Pancreas (tissue), 10 donors: Measurements from ENCODE around the gene INHBC. TPM values are rescaled to one million over a fixed set of nuclear protein-coding genes. Genes with fewer than 3 reads are reported as not detected.

Experiments
- ATAC-seq, 4 donors: fragments of 200-7000 bp; cut with Tn5 transposase; one replicate each; pipeline versions ENCODE4 v1.8.0 to v1.9.1; 2020; ENCODE audit warnings: mild to moderate bottlenecking in 4 of 4, moderate library complexity in 4 of 4
- DNase-seq, 6 donors: peaks; one replicate each; pipeline ENCODE4 v3.0.0-alpha.2; 2020
- FAIRE-seq: peaks from 2 replicates; lab custom pipeline; 2012; peaks lifted over from hg19 to GRCh38; lab: Jason Lieb, UNC
- H3K27ac ChIP-seq, 4 donors: fragments of 200-600 bp; sonication (generic); 1 replicate in 3 of 4; 2 replicates in 1 of 4; pipeline versions ENCODE4 v1.5.0 to v1.8.0; 2020
- H3K27me3 ChIP-seq, 4 donors: fragments of 200-600 bp; one replicate each; pipeline ENCODE4 v1.8.0; 2021
- H3K36me3 ChIP-seq, 3 donors: fragments of 200-600 bp; sonication (generic) in 1 of 3; one replicate each; pipeline versions ENCODE4 v1.5.0 to v1.8.0; 2020 to 2021
- H3K4me1 ChIP-seq, 3 donors: fragments of 200-600 bp; one replicate each; pipeline ENCODE4 v1.8.0; 2021
- H3K4me3 ChIP-seq, 4 donors: fragments of 200-600 bp; sonication (generic) in 2 of 4; one replicate each; pipeline versions ENCODE4 v1.5.0 to v1.8.0; 2020 to 2021
- H3K9me3 ChIP-seq, 4 donors: fragments of 200-600 bp; one replicate each; pipeline ENCODE4 v1.8.0; 2021
- CTCF ChIP-seq, 4 donors: fragments of 200-600 bp; sonication (generic) in 3 of 4; IDR thresholded peaks; one replicate each; pipeline versions ENCODE4 v1.5.0 to v1.8.0; 2021; ENCODE audit warnings: antibody characterized with exemption in 4 of 4
- WGBS, 2 donors: extraction: QIAGEN DNeasy Blood & Tissue Kit; methylation state at CpG; one replicate each; pipeline ENCODE4 v1.1.7; 2013; 5-methylcytosine and 5-hydroxymethylcytosine counted together
- intact Hi-C, 3 donors: fragments of 100-400 bp; cut with DNase I; formaldehyde crosslinking; loops; one replicate each; pipeline versions ENCODE4 v1.11.1 to v1.14.2; 2022
- polyA plus RNA-seq, 2 donors: library from polyadenylated mRNA; stranded (reverse); fragments of 200-250 nt; gene quantifications; one replicate each; pipeline ENCODE4 v1.2.3, GENCODE V29; 2013
- total RNA-seq, 6 donors: library from RNA; stranded (reverse); fragmentation: NEBNext Ultra II Directional in 4 of 6; extraction: Animal tissue kit (Norgen Biotek cat#: 25700) in 4 of 6; gene quantifications; one replicate each; pipeline versions ENCODE4 v1.2.1 to v1.2.4, GENCODE V29; 2021 to 2023
- donor health status: healthy with polysubstance abuse.
- donor health status: DM: no; HTN: no; CAD: no; lungs with moderate emphysema.
- donor health status: DM: no; HTN: no; CAD: no.
- donor health status: control.
- donor health status: control.
- donor health status: Bipolar disorder and iron deficiency.
- donor health status: DM: yes; HTN: yes; CAD: no.
- donor health status: DM: no; HTN: no; CAD: no.
- donor health status: DM: no; HTN: no; CAD: no.
- donor health status: DM: yes; HTN: yes; CAD: no.

Gene INHBC
- total and polyA plus RNA-seq, 8 donors = 0.09 TPM; not detected in 6

GRCh38 chr12:57428965-57429364 is 5.6 kb upstream of the INHBC start:
- Histone ChIP-seq H3K4me3 (peak overlapping the region in 1 of 4 donors; percentile 68), H3K9me3 (no peaks in the 10 kb centered on the region), H3K27me3 (no peaks in the 10 kb centered on the region), H3K36me3 (no peaks in the 10 kb centered on the region), H3K4me1 (peaks cover 0 to 7% (median 6%) of the 10 kb centered on the region in 3 donors), H3K27ac (no peak overlapping the region)
- intact Hi-C loops = no loop called here
- ATAC-seq (no peak), DNase-seq (no peak), FAIRE-seq (no peak)
- 66 to 74% methylated on average over 6 of the region's 6 CpGs for WGBS, 2 donors
- no peak for TF ChIP-seq CTCF (IDR thresholded peaks at IDR 0.05)

GRCh38 chr12:57429473-57430111 is 5.0 kb upstream of the INHBC start:
- Histone ChIP-seq H3K27ac (peak overlapping the region; percentile 67 to 96 (median 87)), H3K4me1 (peaks cover 0 to 7% (median 6%) of the 10 kb centered on the region in 3 donors), H3K27me3 (no peaks in the 10 kb centered on the region), H3K4me3 (peak overlapping the region; percentile 28 to 68 (median 54)), H3K9me3 (no peaks in the 10 kb centered on the region), H3K36me3 (no peaks in the 10 kb centered on the region)
- DNase-seq (no peak), ATAC-seq (no peak), FAIRE-seq (no peak)
- no peak for TF ChIP-seq CTCF (IDR thresholded peaks at IDR 0.05)
- WGBS, 2 donors = 28 to 29% methylated on average over 9 of the region's 9 CpGs
- intact Hi-C loops = no loop called here

GRCh38 chr12:57430112-57430930 is 4.3 kb upstream of the INHBC start:
- FAIRE-seq (no peak), ATAC-seq (peak; percentile 67 to 74 (median 70)), DNase-seq (peak in 4 of 6 donors; percentile 55 to 77 (median 69))
- intact Hi-C loops = no loop called here
- peak overlapping the region; percentile 67 to 96 (median 87) for H3K27ac ChIP-seq
- peaks cover 0 to 7% (median 6%) of the 10 kb centered on the region in 3 donors for H3K4me1 ChIP-seq
- peak overlapping the region; percentile 28 to 68 (median 54) for H3K4me3 ChIP-seq
- no peak for TF ChIP-seq CTCF (IDR thresholded peaks at IDR 0.05)
- no peaks in the 10 kb centered on the region for H3K9me3 ChIP-seq
- no peaks in the 10 kb centered on the region for H3K36me3 ChIP-seq
- no peaks in the 10 kb centered on the region for H3K27me3 ChIP-seq
- WGBS, 2 donors = 0 to 1% methylated on average over 41 to 74 of the region's 74 CpGs

- peak; percentile 97 to 99 (median 98) for ATAC-seq
- intact Hi-C loops = no loop called here
- FAIRE-seq = no peak
- Histone ChIP-seq H3K27me3 (no peaks in the 10 kb centered on the region), H3K4me3 (peak within 1 kb of the TSS; percentile 28 to 68 (median 54)), H3K9me3 (no peaks in the 10 kb centered on the region), H3K27ac (peak within 1 kb of the TSS; percentile 67 to 96 (median 87)), H3K36me3 (no peaks in the 10 kb centered on the region), H3K4me1 (peaks cover 0 to 7% (median 6%) of the 10 kb centered on the region in 3 donors)
- DNase-seq = peak; percentile 96 to 99 (median 96)
- 1% methylated on average over 34 to 41 of the region's 41 CpGs for WGBS, 2 donors
- no peak for TF ChIP-seq CTCF (IDR thresholded peaks at IDR 0.05)
These were observed 3.5 kb upstream of the INHBC start, which contains the start of gene R3HDM2 for GRCh38 chr12:57430931-57431566. R3HDM2 (minus strand) TSS chr12:57431043; CDS start chr12:57310428, 120,615 bp downstream.
